H9 (cell line): Measurements from ENCODE around the gene C22orf23. TPM values are rescaled to one million over a fixed set of nuclear protein-coding genes. Genes with fewer than 3 reads are reported as not detected.
A peak's percentile ranks its signal among the peaks of the same experiment; 100 is the strongest.

ENCODE experiments used
- DNase-seq: peaks from one replicate; pipeline ENCODE4 v3.0.0-alpha.2; 2017
- H2AFZ ChIP-seq: one replicate; pipeline ENCODE4 v1.6.1; 2013; ENCODE audit warnings: mild to moderate bottlenecking, low read length, control low read depth, moderate library complexity
- H2AK5ac ChIP-seq: 2 replicates; pipeline ENCODE4 v1.6.1; 2013; ENCODE audit warnings: low read length, control low read depth, mixed read lengths; ENCODE audit not compliant: insufficient read length
- H2BK120ac ChIP-seq: one replicate; pipeline ENCODE4 v1.6.1; 2013; ENCODE audit warnings: low read depth, mild to moderate bottlenecking, low read length, control low read depth, inconsistent platforms; ENCODE audit not compliant: poor library complexity, severe bottlenecking
- H2BK12ac ChIP-seq: 2 replicates; pipeline ENCODE4 v1.6.1; 2013; ENCODE audit warnings: low read length, control low read depth, mixed read lengths, low read depth; ENCODE audit not compliant: insufficient read length
- H2BK15ac ChIP-seq: 2 replicates; pipeline ENCODE4 v1.6.1; 2013; ENCODE audit warnings: low read depth, low read length, control low read depth
- H2BK20ac ChIP-seq: one replicate; pipeline ENCODE4 v1.6.1; 2013; ENCODE audit warnings: low read depth, mild to moderate bottlenecking, low read length, control low read depth, inconsistent platforms; ENCODE audit not compliant: poor library complexity, severe bottlenecking
- H2BK5ac ChIP-seq: 2 replicates; pipeline ENCODE4 v1.6.1; 2013; ENCODE audit warnings: low read length, control low read depth, mixed read lengths; ENCODE audit not compliant: insufficient read length
- H3K14ac ChIP-seq: 2 replicates; pipeline ENCODE4 v1.6.1; 2013; ENCODE audit warnings: low read length, control low read depth; ENCODE audit not compliant: insufficient read depth
- H3K18ac ChIP-seq: 2 replicates; pipeline ENCODE4 v1.6.1; 2013; ENCODE audit warnings: low read depth, mild to moderate bottlenecking, mixed read lengths, low read length, control low read depth; ENCODE audit not compliant: insufficient read length
- H3K23ac ChIP-seq: 2 replicates; pipeline ENCODE4 v1.6.1; 2013; ENCODE audit warnings: low read length, control low read depth, mixed read lengths, low read depth; ENCODE audit not compliant: insufficient read length
- H3K23me2 ChIP-seq: 2 replicates; pipeline ENCODE4 v1.6.1; 2013; ENCODE audit warnings: low read depth, mild to moderate bottlenecking, mixed read lengths, low read length, control low read depth; ENCODE audit not compliant: insufficient read length, poor library complexity, severe bottlenecking
- H3K27ac ChIP-seq: 2 replicates; pipeline ENCODE4 v1.5.1; 2013; ENCODE audit warnings: low read length, control low read depth, mixed read lengths, low read depth; ENCODE audit not compliant: insufficient read length
- H3K27me3 ChIP-seq: 2 replicates; pipeline ENCODE4 v1.6.1; 2013; ENCODE audit warnings: low read length, control low read depth, inconsistent platforms; ENCODE audit not compliant: insufficient read depth
- H3K4ac ChIP-seq: 2 replicates; pipeline ENCODE4 v1.6.1; 2013; ENCODE audit warnings: low read depth, mild to moderate bottlenecking, control low read depth, inconsistent platforms, low read length, moderate library complexity
- H3K4me1 ChIP-seq: 2 replicates; pipeline ENCODE4 v1.6.1; 2013; ENCODE audit warnings: low read length, control low read depth, inconsistent platforms; ENCODE audit not compliant: insufficient read depth
- H3K4me2 ChIP-seq: 2 replicates; pipeline ENCODE4 v1.6.1; 2013; ENCODE audit warnings: low read length, control low read depth, mixed read lengths; ENCODE audit not compliant: insufficient read length, insufficient read depth
- H3K56ac ChIP-seq: 2 replicates; pipeline ENCODE4 v1.6.1; 2013; ENCODE audit warnings: low read depth, mild to moderate bottlenecking, mixed read lengths, low read length, control low read depth; ENCODE audit not compliant: insufficient read length
- H3K79me1 ChIP-seq: 2 replicates; pipeline ENCODE4 v1.6.1; 2013; ENCODE audit warnings: low read depth, mild to moderate bottlenecking, moderate library complexity, low read length, control low read depth, inconsistent platforms; ENCODE audit not compliant: insufficient read depth, poor library complexity, severe bottlenecking
- H3K79me2 ChIP-seq: 2 replicates; pipeline ENCODE4 v1.6.1; 2013; ENCODE audit warnings: low read length, control low read depth, inconsistent platforms; ENCODE audit not compliant: insufficient read depth
- H3K9ac ChIP-seq: 2 replicates; pipeline ENCODE4 v1.6.1; 2013; ENCODE audit warnings: low read length, control low read depth, mixed read lengths; ENCODE audit not compliant: insufficient read length; ENCODE audit errors: extremely low read depth
- H3K9me3 ChIP-seq: one replicate; pipeline ENCODE4 v1.6.1; 2013; ENCODE audit warnings: low read depth, low read length, inconsistent platforms; ENCODE audit not compliant: control insufficient read depth
- H3T11ph ChIP-seq: one replicate; pipeline ENCODE4 v1.6.1; 2013; ENCODE audit warnings: mild to moderate bottlenecking, low read length, control low read depth, inconsistent platforms
- H4K20me1 ChIP-seq: one replicate; pipeline ENCODE4 v1.6.1; 2013; ENCODE audit not compliant: control insufficient read depth, insufficient read length, insufficient read depth
- H4K5ac ChIP-seq: 2 replicates; pipeline ENCODE4 v1.6.1; 2013; ENCODE audit warnings: low read depth, mild to moderate bottlenecking, mixed read lengths, low read length, control low read depth; ENCODE audit not compliant: insufficient read length
- H4K8ac ChIP-seq: replicated peaks from 2 replicates; pipeline ENCODE4 v1.6.1; 2013; ENCODE audit warnings: low read length, control low read depth, mixed read lengths, low read depth; ENCODE audit not compliant: insufficient read length
- H4K91ac ChIP-seq: 2 replicates; pipeline ENCODE4 v1.6.1; 2013; ENCODE audit warnings: low read depth, mild to moderate bottlenecking, moderate library complexity, mixed read lengths, low read length, control low read depth; ENCODE audit not compliant: insufficient read length
- H3K27ac Mint-ChIP-seq, 3 experiments: 2 replicates in 2 of 3; 3 replicates in 1 of 3; pipeline ENCODE4 v1.8.0; 2020 to 2021; ENCODE audit warnings: mixed read lengths in 3 of 3, mild to moderate bottlenecking in 1 of 3, moderate library complexity in 1 of 3
- H3K27me3 Mint-ChIP-seq: 2 replicates; pipeline ENCODE4 v1.8.0; 2021; ENCODE audit warnings: low read depth, mild to moderate bottlenecking, moderate library complexity, mixed read lengths
- H3K36me3 Mint-ChIP-seq, 3 experiments: 2 replicates in 2 of 3; 3 replicates in 1 of 3; pipeline ENCODE4 v1.8.0; 2020 to 2021; ENCODE audit warnings: low read depth in 3 of 3, mixed read lengths in 3 of 3; ENCODE audit not compliant: insufficient read depth in 1 of 3
- H3K4me1 Mint-ChIP-seq, 2 experiments: 2 replicates each; pipeline ENCODE4 v1.8.0; 2020; ENCODE audit warnings: mixed read lengths in 2 of 2
- H3K4me3 Mint-ChIP-seq, 2 experiments: 2 replicates in 1 of 2; 3 replicates in 1 of 2; pipeline ENCODE4 v1.8.0; 2020 to 2021; ENCODE audit warnings: mild to moderate bottlenecking in 2 of 2, mixed read lengths in 2 of 2, moderate library complexity in 1 of 2
- H3K9me3 Mint-ChIP-seq, 2 experiments: 2 replicates in 1 of 2; 3 replicates in 1 of 2; pipeline ENCODE4 v1.8.0; 2020; ENCODE audit warnings: mild to moderate bottlenecking in 2 of 2, mixed read lengths in 2 of 2, moderate library complexity in 1 of 2
- WGBS: extraction: QIAGEN DNeasy Blood & Tissue Kit; methylation state at CpG from one replicate; pipeline ENCODE4 v1.1.7; 2013; ENCODE audit warnings: missing lambda C conversion rate, low lambda C conversion rate, mixed read lengths; ENCODE audit not compliant: insufficient read length; ENCODE audit errors: extremely low coverage; 5-methylcytosine and 5-hydroxymethylcytosine counted together
- total RNA-seq: library from RNA; stranded (reverse); gene quantifications from 2 replicates; pipeline ENCODE4 v1.2.1, GENCODE V29; 2021
- TF ChIP-seq, protein P1 (sequence below): fragments of 200-600 bp; sonication (generic); conservative IDR thresholded peaks from 3 replicates; pipeline ENCODE4 v1.8.0; 2021; ENCODE audit warnings: antibody characterized with exemption, mild to moderate bottlenecking

Gene C22orf23
- total RNA-seq, 1 experiment from 2014 or later: 0.57 TPM

DNA sequence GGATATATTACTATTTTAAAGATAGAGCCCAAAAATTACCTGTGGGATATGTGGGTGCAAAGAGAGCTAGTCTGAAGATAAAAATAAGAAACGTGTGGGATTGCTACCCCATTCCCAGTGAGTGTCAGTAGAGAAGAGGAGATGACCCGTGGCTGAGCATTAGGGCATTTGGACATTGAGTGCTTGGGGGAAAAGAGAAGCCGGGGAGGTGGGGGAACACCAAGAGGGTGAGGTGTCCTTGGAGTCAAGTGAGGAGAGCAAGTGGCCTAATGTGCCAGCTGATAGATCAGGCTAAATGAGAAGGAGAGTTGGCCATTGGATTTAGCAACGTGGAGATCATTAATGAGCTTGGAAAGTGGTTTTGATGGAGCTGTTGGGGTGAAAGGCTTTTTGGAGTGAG is 1.3 kb upstream of the C22orf23 start:
- Histone ChIP-seq H3K4me2 (peak overlapping the region; percentile 97), H4K91ac (no peak overlapping the region), H2BK12ac (no peak overlapping the region), H3K18ac (no peak overlapping the region), H3K79me2 (peaks cover 6% of the 10 kb centered on the region; the same call in 1 of the 2 replicates), H3K27ac (no peak overlapping the region), H2AK5ac (no peak overlapping the region), H4K20me1 (no peaks in the 10 kb centered on the region), H2AFZ (no peak overlapping the region), H3K9ac (no peak overlapping the region), H2BK5ac (no peak overlapping the region), H4K8ac (no peak overlapping the region), H3K27me3 (no peaks in the 10 kb centered on the region), H3K23me2 (peaks cover 13% of the 10 kb centered on the region), H2BK120ac (no peak overlapping the region), H4K5ac (no peak overlapping the region), H3K14ac (no peak overlapping the region), H3K56ac (no peak overlapping the region), H2BK20ac (no peak overlapping the region), H3K79me1 (peaks cover 7% of the 10 kb centered on the region), H2BK15ac (no peak overlapping the region), H3K4me1 (no peaks in the 10 kb centered on the region), H3K9me3 (no peaks in the 10 kb centered on the region), H3K23ac (no peak overlapping the region), H3K4ac (no peak overlapping the region), H3T11ph (no peak overlapping the region)
- H3K4me3 Mint-ChIP-seq: peak overlapping the region; percentile 100
- no peaks in the 10 kb centered on the region for H3K9me3 Mint-ChIP-seq
- WGBS: no CpG with 5 or more reads among the region's 4 CpGs
- peaks cover 19 to 23% of the 10 kb centered on the region in 2 experiments for H3K4me1 Mint-ChIP-seq
- peaks cover 24 to 37% (median 31%) of the 10 kb centered on the region in 3 experiments for H3K36me3 Mint-ChIP-seq
- TF ChIP-seq, protein P1, sequence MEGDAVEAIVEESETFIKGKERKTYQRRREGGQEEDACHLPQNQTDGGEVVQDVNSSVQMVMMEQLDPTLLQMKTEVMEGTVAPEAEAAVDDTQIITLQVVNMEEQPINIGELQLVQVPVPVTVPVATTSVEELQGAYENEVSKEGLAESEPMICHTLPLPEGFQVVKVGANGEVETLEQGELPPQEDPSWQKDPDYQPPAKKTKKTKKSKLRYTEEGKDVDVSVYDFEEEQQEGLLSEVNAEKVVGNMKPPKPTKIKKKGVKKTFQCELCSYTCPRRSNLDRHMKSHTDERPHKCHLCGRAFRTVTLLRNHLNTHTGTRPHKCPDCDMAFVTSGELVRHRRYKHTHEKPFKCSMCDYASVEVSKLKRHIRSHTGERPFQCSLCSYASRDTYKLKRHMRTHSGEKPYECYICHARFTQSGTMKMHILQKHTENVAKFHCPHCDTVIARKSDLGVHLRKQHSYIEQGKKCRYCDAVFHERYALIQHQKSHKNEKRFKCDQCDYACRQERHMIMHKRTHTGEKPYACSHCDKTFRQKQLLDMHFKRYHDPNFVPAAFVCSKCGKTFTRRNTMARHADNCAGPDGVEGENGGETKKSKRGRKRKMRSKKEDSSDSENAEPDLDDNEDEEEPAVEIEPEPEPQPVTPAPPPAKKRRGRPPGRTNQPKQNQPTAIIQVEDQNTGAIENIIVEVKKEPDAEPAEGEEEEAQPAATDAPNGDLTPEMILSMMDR: no peak
- H3K27me3 Mint-ChIP-seq: peaks cover 2% of the 10 kb centered on the region
- H3K27ac Mint-ChIP-seq: peak overlapping the region in 1 of 3 experiments; percentile 99; a peak in 1 of 7 replicates
- no peak for DNase-seq
